ENCODE results near the gene GUCA2A.

DNA sequence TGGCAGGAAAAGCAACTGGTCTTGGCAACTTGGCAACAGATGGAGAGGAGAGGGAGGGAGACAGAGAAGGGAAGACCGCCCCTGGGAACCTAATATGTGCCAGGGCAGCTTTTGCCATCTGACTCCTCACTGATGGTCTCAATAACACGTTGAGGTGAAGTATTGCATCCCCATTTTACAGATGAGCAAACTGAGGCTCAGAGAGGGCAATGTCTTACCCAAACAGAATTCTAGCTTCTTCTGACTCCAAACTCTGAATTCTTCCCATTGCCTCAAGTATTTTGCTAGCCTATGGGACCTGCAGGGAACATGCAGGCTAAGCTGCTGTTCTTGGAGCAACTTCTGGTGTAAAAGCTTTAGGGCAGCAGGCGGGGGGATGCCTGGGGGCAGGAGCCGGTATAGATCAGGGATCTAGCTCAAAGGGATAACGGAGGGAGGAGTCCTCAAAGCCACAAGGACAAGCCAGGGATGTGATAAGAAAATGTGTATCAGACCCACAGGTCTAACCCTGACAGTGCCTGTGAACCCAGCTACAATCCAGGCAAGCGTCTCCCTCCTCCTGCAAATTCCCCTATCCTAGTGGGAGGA lies 7.2 kb upstream of the GUCA2A start:
- TF ChIP-seq, protein P1, sequence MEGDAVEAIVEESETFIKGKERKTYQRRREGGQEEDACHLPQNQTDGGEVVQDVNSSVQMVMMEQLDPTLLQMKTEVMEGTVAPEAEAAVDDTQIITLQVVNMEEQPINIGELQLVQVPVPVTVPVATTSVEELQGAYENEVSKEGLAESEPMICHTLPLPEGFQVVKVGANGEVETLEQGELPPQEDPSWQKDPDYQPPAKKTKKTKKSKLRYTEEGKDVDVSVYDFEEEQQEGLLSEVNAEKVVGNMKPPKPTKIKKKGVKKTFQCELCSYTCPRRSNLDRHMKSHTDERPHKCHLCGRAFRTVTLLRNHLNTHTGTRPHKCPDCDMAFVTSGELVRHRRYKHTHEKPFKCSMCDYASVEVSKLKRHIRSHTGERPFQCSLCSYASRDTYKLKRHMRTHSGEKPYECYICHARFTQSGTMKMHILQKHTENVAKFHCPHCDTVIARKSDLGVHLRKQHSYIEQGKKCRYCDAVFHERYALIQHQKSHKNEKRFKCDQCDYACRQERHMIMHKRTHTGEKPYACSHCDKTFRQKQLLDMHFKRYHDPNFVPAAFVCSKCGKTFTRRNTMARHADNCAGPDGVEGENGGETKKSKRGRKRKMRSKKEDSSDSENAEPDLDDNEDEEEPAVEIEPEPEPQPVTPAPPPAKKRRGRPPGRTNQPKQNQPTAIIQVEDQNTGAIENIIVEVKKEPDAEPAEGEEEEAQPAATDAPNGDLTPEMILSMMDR (IDR thresholded peaks at IDR 0.05; ENCODE audit: low read depth, low read length, poor library complexity, severe bottlenecking): no peak
- no peak for TF ChIP-seq EZH2phosphoT487 (IDR thresholded peaks at IDR 0.05; ENCODE audit: borderline replicate concordance, low read length)
